GM10248 (cell line): ENCODE measurements around the gene MYO5B.
"Not testable (repeated sequence)": the region's sequence is repeated elsewhere in the genome, so short reads cannot be mapped to it uniquely, and the experiment has no call there.

Source experiments
- CTCF ChIA-PET: fragments of 300-600 bp; sonication (Branson Sonifier 250); formaldehyde crosslinking; extraction: SDS; loops from one replicate; lab custom pipeline; 2021; ENCODE audit warnings: antibody characterized with exemption; lab: Yijun Ruan, JAX
- POLR2A ChIA-PET: fragments of 350-650 bp; sonication (Branson Sonifier 250); formaldehyde crosslinking; extraction: SDS; loops from one replicate; lab custom pipeline; 2020; ENCODE audit warnings: antibody characterized with exemption; lab: Yijun Ruan, JAX
- DNase-seq: peaks from one replicate; pipeline ENCODE4 v3.0.0; 2012; ENCODE audit errors: extremely low spot score
- CTCF ChIP-seq: IDR thresholded peaks from 2 replicates; pipeline ENCODE4 v1.5.1; 2012; ENCODE audit warnings: mild to moderate bottlenecking, low read depth; ENCODE audit errors: extremely low read depth, missing control alignments, control extremely low read depth

Gene MYO5B

GRCh38 chr18:49892148-49892924, 302.6 kb downstream of the MYO5B start:
- no peak for DNase-seq
- CTCF ChIA-PET = interaction anchor here (1.2 kb wide), 1 partner anchor 11 kb away, joined by 3 read pairs; no protein-coding TSS in a partner anchor
- TF ChIP-seq CTCF = no peak
- POLR2A ChIA-PET = no interaction called here

GRCh38 chr18:49890041-49890440, 304.9 kb downstream of the MYO5B start:
- ChIA-PET POLR2A (no interaction called here), CTCF (interaction anchor here (0.9 to 1.0 kb wide), 2 partner anchors 17 to 32 kb away, joined by 4 read pairs; no protein-coding TSS in a partner anchor)
- no peak for DNase-seq
- TF ChIP-seq CTCF = no peak

- POLR2A ChIA-PET, DNase-seq: not testable (repeated sequence)
- CTCF ChIA-PET = interaction anchor here (0.9 to 1.5 kb wide), 3 partner anchors 12 to 31 kb away, joined by 3 to 4 read pairs (median 4); no protein-coding TSS in a partner anchor
These were observed 305.4 kb downstream of the MYO5B start for GRCh38 chr18:49889552-49889951.

GRCh38 chr18:49886891-49887764, 307.8 kb downstream of the MYO5B start:
- DNase-seq = no peak
- ChIA-PET CTCF (no interaction called here), POLR2A (no interaction called here)
- TF ChIP-seq CTCF = no peak

- CTCF ChIA-PET = interaction anchor here (2.4 kb wide), 1 partner anchor 12 kb away, joined by 5 read pairs; no protein-coding TSS in a partner anchor
- DNase-seq = no peak
- no peak for TF ChIP-seq CTCF
- POLR2A ChIA-PET = no interaction called here
These were observed 310.0 kb downstream of the MYO5B start for GRCh38 chr18:49884959-49885358.

GRCh38 chr18:49884465-49884864, 310.5 kb downstream of the MYO5B start:
- TF ChIP-seq CTCF = no peak
- POLR2A ChIA-PET = no interaction called here
- no peak for DNase-seq
- CTCF ChIA-PET = interaction anchor here (0.9 to 2.4 kb wide), 2 partner anchors 11 to 26 kb away, joined by 3 to 5 read pairs; no protein-coding TSS in a partner anchor
